Measurements from ENCODE around the gene PADI2.
A peak's percentile ranks its signal among the peaks of the same experiment; 100 is the strongest.

Gene PADI2

DNA sequence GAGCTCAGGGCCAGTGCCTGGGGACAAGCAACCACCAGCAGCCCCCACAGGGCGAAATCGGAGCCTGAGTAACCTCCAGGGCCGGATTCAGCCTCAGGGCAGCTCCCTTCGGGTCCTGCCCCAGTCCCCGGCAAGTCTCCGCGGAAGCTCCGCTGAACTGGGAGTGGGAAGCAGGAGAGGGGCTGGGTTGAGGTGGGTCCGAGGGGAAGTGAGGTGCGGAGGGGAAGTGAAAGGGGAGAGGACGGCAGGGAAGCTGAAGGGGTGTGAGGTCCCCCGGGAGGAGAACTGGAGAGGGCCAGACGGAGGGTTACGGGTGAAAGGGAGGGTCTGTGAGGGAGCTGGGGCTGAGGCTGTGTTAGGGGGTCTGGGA lies 560 bp downstream of the PADI2 start:
- H3K36me3 ChIP-seq (replicated peaks in 1 of 2; ENCODE audit: control insufficient read depth in 2 of 2, insufficient read depth in 2 of 2, low read length in 2 of 2), result no peaks in the 10 kb centered on the region
- no peak overlapping the region for H3K23ac ChIP-seq (ENCODE audit: low read depth, low read length, poor library complexity)
- H3K4ac ChIP-seq (ENCODE audit: low read length), result no peak overlapping the region
- no peak overlapping the region for H2BK12ac ChIP-seq (ENCODE audit: low read length)
- no peak overlapping the region for H2BK5ac ChIP-seq (ENCODE audit: low read length)
- H4K91ac ChIP-seq (ENCODE audit: low read depth, low read length, poor library complexity), result no peak overlapping the region
- H3K27me3 ChIP-seq (ENCODE audit: control insufficient read depth in 3 of 3, insufficient read depth in 3 of 3, low read depth in 1 of 3, low read length in 3 of 3), result peaks cover 3 to 88% (median 31%) of the 10 kb centered on the region in 3 experiments
- H3K27ac ChIP-seq (replicated peaks; ENCODE audit: low read length), result no peak overlapping the region
- DNase-seq (ENCODE audit: low spot score), result no peak
- H3K14ac ChIP-seq (ENCODE audit: low read length), result no peak overlapping the region
- no peak overlapping the region for H4K8ac ChIP-seq (ENCODE audit: low read depth, low read length)
- no peaks in the 10 kb centered on the region for H3K79me1 ChIP-seq (ENCODE audit: low read depth, low read length)
- no CpG with 5 or more reads among the region's 14 CpGs for whole genome bisulfite sequencing, 2 donors (ENCODE audit: extremely low coverage in 2 of 2, insufficient read length in 2 of 2, insufficient replicate concordance in 1 of 2)
- H2BK120ac ChIP-seq (ENCODE audit: low read depth, low read length), result no peak overlapping the region
- no peak overlapping the region for H3K9ac ChIP-seq (ENCODE audit: low read depth, low read length, poor library complexity)
- no peak overlapping the region for H2BK15ac ChIP-seq (ENCODE audit: low read length)
- peak overlapping the region; percentile 73 for H3K18ac ChIP-seq (ENCODE audit: low read length)
- H3K9me3 ChIP-seq (replicated peaks in 1 of 2; ENCODE audit: control insufficient read depth in 2 of 2, insufficient read depth in 1 of 2, low read depth in 1 of 2, low read length in 2 of 2), result no peaks in the 10 kb centered on the region
- peak overlapping the region; percentile 85 for H2AFZ ChIP-seq (ENCODE audit: low read length)
- H3K4me3 ChIP-seq (ENCODE audit: low read length in 2 of 2), result peak overlapping the region in 1 of 2 donors; percentile 77
- H2AK5ac ChIP-seq (ENCODE audit: low read depth, low read length), result peak overlapping the region; percentile 17
- peak overlapping the region; percentile 98 for H3K4me2 ChIP-seq (ENCODE audit: insufficient read depth, low read length, poor library complexity, severe bottlenecking)
- peaks cover 0 to 10% of the 10 kb centered on the region in 2 donors for H3K4me1 ChIP-seq (ENCODE audit: control insufficient read depth in 2 of 2, insufficient read depth in 1 of 2, low read depth in 1 of 2, low read length in 2 of 2)

DNA sequence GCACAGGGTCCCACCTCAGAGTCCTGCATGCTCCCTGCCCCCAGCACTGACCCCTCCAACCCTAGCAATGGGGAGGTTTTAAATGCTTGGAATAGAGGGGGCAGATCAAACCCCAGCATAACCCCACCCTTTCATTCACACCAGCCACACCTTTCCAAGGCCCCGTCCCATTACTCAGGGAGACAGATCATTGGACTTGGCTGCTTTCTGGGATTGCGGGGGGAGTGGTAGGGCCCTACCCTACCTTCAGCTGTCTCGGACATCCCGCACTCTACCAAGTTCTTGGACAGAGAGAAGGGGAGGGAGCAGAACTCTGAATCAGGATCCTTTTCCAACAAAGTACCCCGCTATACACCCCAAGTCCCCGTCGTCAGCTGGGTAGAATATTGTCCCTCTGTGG lies 983 bp downstream of the PADI2 start:
- Histone ChIP-seq H3K27me3 (ENCODE audit: control insufficient read depth in 3 of 3, insufficient read depth in 3 of 3, low read depth in 1 of 3, low read length in 3 of 3) (peaks cover 3 to 87% (median 31%) of the 10 kb centered on the region in 3 experiments), H3K4me3 (ENCODE audit: low read length in 2 of 2) (no peak overlapping the region), H3K4ac (ENCODE audit: low read length) (no peak overlapping the region)

DNA sequence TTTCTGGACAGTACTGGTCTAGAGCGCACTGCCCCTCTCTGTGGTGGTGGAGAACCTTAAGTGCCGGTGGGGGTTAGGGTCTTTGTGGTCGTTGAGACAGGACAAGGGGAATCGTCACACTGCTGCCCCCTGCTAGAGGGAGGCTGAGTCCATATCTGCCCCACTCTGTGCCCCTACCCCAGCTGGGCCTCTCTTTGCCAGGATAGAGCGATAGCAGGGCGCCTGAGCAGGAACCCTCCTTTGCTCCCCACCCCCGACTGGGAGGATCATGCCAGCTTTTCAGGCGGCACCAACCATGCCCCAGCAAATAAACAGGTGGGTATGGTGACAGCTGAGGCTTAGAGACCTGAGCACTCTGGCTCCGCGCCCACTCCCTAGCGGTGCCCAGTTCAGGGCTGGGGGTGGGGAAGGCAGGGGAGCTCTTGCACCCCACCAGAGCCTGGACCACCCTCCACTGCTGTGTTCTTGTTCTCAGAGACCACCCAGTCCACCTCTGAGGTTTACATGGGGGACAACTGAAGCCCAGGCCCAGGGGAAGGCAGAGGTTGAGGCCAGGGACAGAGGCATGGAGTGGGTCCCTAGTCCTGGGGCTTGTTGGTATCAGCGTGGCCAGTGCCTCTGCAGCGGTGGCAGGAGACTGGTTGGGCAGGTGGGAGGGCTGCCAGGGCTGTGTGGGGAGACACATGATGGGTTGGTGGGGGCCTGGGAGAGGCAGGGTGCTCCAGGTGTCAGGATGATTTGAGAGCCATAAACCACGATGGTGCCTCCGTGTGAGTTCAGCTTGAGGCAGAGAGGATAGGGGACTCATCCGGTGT lies 1.6 kb downstream of the PADI2 start:
- peaks cover 3 to 81% (median 31%) of the 10 kb centered on the region in 3 experiments for H3K27me3 ChIP-seq (ENCODE audit: control insufficient read depth in 3 of 3, insufficient read depth in 3 of 3, low read depth in 1 of 3, low read length in 3 of 3)
- no peak overlapping the region for H4K8ac ChIP-seq (ENCODE audit: low read depth, low read length)
- WGBS, 2 donors (ENCODE audit: extremely low coverage in 2 of 2, insufficient read length in 2 of 2, insufficient replicate concordance in 1 of 2), result no CpG with 5 or more reads among the region's 16 CpGs
- H3K18ac ChIP-seq (ENCODE audit: low read length), result no peak overlapping the region
- no peak overlapping the region for H3K14ac ChIP-seq (ENCODE audit: low read length)
- peak overlapping the region; percentile 32 for H2BK15ac ChIP-seq (ENCODE audit: low read length)
- H3K9me3 ChIP-seq (replicated peaks in 1 of 2; ENCODE audit: control insufficient read depth in 2 of 2, insufficient read depth in 1 of 2, low read depth in 1 of 2, low read length in 2 of 2), result no peaks in the 10 kb centered on the region
- no peaks in the 10 kb centered on the region for H3K79me1 ChIP-seq (ENCODE audit: low read depth, low read length)
- H3K4me2 ChIP-seq (ENCODE audit: insufficient read depth, low read length, poor library complexity, severe bottlenecking), result no peak overlapping the region
- no peak overlapping the region for H3K4me3 ChIP-seq (ENCODE audit: low read length in 2 of 2)
- H3K4ac ChIP-seq (ENCODE audit: low read length), result no peak overlapping the region
- no peak overlapping the region for H2BK5ac ChIP-seq (ENCODE audit: low read length)
- H3K23ac ChIP-seq (ENCODE audit: low read depth, low read length, poor library complexity), result peak overlapping the region; percentile 29
- H3K36me3 ChIP-seq (replicated peaks in 1 of 2; ENCODE audit: control insufficient read depth in 2 of 2, insufficient read depth in 2 of 2, low read length in 2 of 2), result no peaks in the 10 kb centered on the region
- no peak overlapping the region for H2BK12ac ChIP-seq (ENCODE audit: low read length)
- H3K4me1 ChIP-seq (ENCODE audit: control insufficient read depth in 2 of 2, insufficient read depth in 1 of 2, low read depth in 1 of 2, low read length in 2 of 2), result peaks cover 0 to 10% of the 10 kb centered on the region in 2 donors
- H2AK5ac ChIP-seq (ENCODE audit: low read depth, low read length), result peak overlapping the region; percentile 26
- DNase-seq (ENCODE audit: low spot score), result no peak
- no peak overlapping the region for H2AFZ ChIP-seq (ENCODE audit: low read length)
- H4K91ac ChIP-seq (ENCODE audit: low read depth, low read length, poor library complexity), result no peak overlapping the region
- H2BK120ac ChIP-seq (ENCODE audit: low read depth, low read length), result no peak overlapping the region
- peak overlapping the region; percentile 26 for H3K9ac ChIP-seq (ENCODE audit: low read depth, low read length, poor library complexity)
- no peak overlapping the region for H3K27ac ChIP-seq (replicated peaks; ENCODE audit: low read length)

More for the DNA sequence above, 983 bp downstream of the PADI2 start:
- no peak overlapping the region for H2AFZ ChIP-seq (ENCODE audit: low read length)
- DNase-seq (ENCODE audit: low spot score), result no peak
- H3K18ac ChIP-seq (ENCODE audit: low read length), result no peak overlapping the region
- H3K23ac ChIP-seq (ENCODE audit: low read depth, low read length, poor library complexity), result no peak overlapping the region
- H3K4me2 ChIP-seq (ENCODE audit: insufficient read depth, low read length, poor library complexity, severe bottlenecking), result no peak overlapping the region
- H3K9me3 ChIP-seq (replicated peaks in 1 of 2; ENCODE audit: control insufficient read depth in 2 of 2, insufficient read depth in 1 of 2, low read depth in 1 of 2, low read length in 2 of 2), result no peaks in the 10 kb centered on the region
- H2BK15ac ChIP-seq (ENCODE audit: low read length), result peak overlapping the region; percentile 32
- H3K27ac ChIP-seq (replicated peaks; ENCODE audit: low read length), result no peak overlapping the region
- no peak overlapping the region for H2AK5ac ChIP-seq (ENCODE audit: low read depth, low read length)
- no peak overlapping the region for H2BK120ac ChIP-seq (ENCODE audit: low read depth, low read length)
- H3K36me3 ChIP-seq (replicated peaks in 1 of 2; ENCODE audit: control insufficient read depth in 2 of 2, insufficient read depth in 2 of 2, low read length in 2 of 2), result no peaks in the 10 kb centered on the region
- H3K79me1 ChIP-seq (ENCODE audit: low read depth, low read length), result no peaks in the 10 kb centered on the region
- WGBS, 2 donors (ENCODE audit: extremely low coverage in 2 of 2, insufficient read length in 2 of 2, insufficient replicate concordance in 1 of 2), result no CpG with 5 or more reads among the region's 7 CpGs
- H2BK12ac ChIP-seq (ENCODE audit: low read length), result no peak overlapping the region
- no peak overlapping the region for H3K9ac ChIP-seq (ENCODE audit: low read depth, low read length, poor library complexity)
- H2BK5ac ChIP-seq (ENCODE audit: low read length), result no peak overlapping the region
- H3K14ac ChIP-seq (ENCODE audit: low read length), result no peak overlapping the region
- H4K8ac ChIP-seq (ENCODE audit: low read depth, low read length), result no peak overlapping the region
- peaks cover 0 to 10% of the 10 kb centered on the region in 2 donors for H3K4me1 ChIP-seq (ENCODE audit: control insufficient read depth in 2 of 2, insufficient read depth in 1 of 2, low read depth in 1 of 2, low read length in 2 of 2)
- H4K91ac ChIP-seq (ENCODE audit: low read depth, low read length, poor library complexity), result no peak overlapping the region

DNA sequence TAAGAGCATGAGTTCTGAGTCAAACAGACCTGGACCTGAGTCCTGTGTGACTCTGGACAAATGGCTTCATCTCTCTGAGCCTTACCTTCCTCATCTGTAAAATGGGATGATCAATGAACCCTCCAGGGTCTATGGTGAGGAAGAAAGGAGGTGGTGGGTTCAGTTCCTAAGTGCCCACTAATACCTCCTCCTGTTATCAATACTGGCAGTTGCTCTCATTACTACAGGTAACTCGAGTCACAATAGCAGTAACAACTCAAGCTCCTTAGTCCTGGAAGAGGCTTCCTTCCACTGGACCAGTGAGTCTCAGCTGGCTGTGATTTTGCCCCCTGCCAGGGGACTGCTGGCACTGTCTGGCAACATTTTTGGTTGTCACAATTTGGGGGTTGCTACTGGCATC lies 2.6 kb downstream of the PADI2 start:
- Histone ChIP-seq H4K91ac (ENCODE audit: low read depth, low read length, poor library complexity) (no peak overlapping the region), H3K27ac (replicated peaks; ENCODE audit: low read length) (no peak overlapping the region), H3K14ac (ENCODE audit: low read length) (no peak overlapping the region), H3K9me3 (replicated peaks in 1 of 2; ENCODE audit: control insufficient read depth in 2 of 2, insufficient read depth in 1 of 2, low read depth in 1 of 2, low read length in 2 of 2) (no peaks in the 10 kb centered on the region), H3K27me3 (ENCODE audit: control insufficient read depth in 3 of 3, insufficient read depth in 3 of 3, low read depth in 1 of 3, low read length in 3 of 3) (peaks cover 3 to 78% (median 31%) of the 10 kb centered on the region in 3 experiments), H3K4me1 (ENCODE audit: control insufficient read depth in 2 of 2, insufficient read depth in 1 of 2, low read depth in 1 of 2, low read length in 2 of 2) (peaks cover 0 to 11% of the 10 kb centered on the region in 2 donors), H4K8ac (ENCODE audit: low read depth, low read length) (no peak overlapping the region), H3K4ac (ENCODE audit: low read length) (no peak overlapping the region), H3K9ac (ENCODE audit: low read depth, low read length, poor library complexity) (no peak overlapping the region), H3K36me3 (replicated peaks in 1 of 2; ENCODE audit: control insufficient read depth in 2 of 2, insufficient read depth in 2 of 2, low read length in 2 of 2) (no peaks in the 10 kb centered on the region), H3K4me2 (ENCODE audit: insufficient read depth, low read length, poor library complexity, severe bottlenecking) (no peak overlapping the region), H3K4me3 (ENCODE audit: low read length in 2 of 2) (no peak overlapping the region), H3K18ac (ENCODE audit: low read length) (no peak overlapping the region), H2BK5ac (ENCODE audit: low read length) (no peak overlapping the region), H2AFZ (ENCODE audit: low read length) (no peak overlapping the region), H3K79me1 (ENCODE audit: low read depth, low read length) (no peaks in the 10 kb centered on the region), H3K23ac (ENCODE audit: low read depth, low read length, poor library complexity) (no peak overlapping the region), H2BK12ac (ENCODE audit: low read length) (no peak overlapping the region), H2BK120ac (ENCODE audit: low read depth, low read length) (no peak overlapping the region), H2BK15ac (ENCODE audit: low read length) (no peak overlapping the region), H2AK5ac (ENCODE audit: low read depth, low read length) (no peak overlapping the region)
- no CpG with 5 or more reads among the region's 1 CpG for WGBS, 2 donors (ENCODE audit: extremely low coverage in 2 of 2, insufficient read length in 2 of 2, insufficient replicate concordance in 1 of 2)
- no peak for DNase-seq (ENCODE audit: low spot score)
